ENCODE results near the gene FGF13.

GRCh38 chrX:138745196-138745595 lies 33.7 kb upstream of the FGF13 start:
- TF ChIP-seq, protein P1, sequence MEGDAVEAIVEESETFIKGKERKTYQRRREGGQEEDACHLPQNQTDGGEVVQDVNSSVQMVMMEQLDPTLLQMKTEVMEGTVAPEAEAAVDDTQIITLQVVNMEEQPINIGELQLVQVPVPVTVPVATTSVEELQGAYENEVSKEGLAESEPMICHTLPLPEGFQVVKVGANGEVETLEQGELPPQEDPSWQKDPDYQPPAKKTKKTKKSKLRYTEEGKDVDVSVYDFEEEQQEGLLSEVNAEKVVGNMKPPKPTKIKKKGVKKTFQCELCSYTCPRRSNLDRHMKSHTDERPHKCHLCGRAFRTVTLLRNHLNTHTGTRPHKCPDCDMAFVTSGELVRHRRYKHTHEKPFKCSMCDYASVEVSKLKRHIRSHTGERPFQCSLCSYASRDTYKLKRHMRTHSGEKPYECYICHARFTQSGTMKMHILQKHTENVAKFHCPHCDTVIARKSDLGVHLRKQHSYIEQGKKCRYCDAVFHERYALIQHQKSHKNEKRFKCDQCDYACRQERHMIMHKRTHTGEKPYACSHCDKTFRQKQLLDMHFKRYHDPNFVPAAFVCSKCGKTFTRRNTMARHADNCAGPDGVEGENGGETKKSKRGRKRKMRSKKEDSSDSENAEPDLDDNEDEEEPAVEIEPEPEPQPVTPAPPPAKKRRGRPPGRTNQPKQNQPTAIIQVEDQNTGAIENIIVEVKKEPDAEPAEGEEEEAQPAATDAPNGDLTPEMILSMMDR (conservative IDR thresholded peaks at IDR 0.05), result peak; percentile 73
- TF ChIP-seq ZFX (IDR thresholded peaks at IDR 0.05), result no peak
